Measurements from ENCODE around the gene PTAR1.
A peak's percentile ranks its signal among the peaks of the same experiment; 100 is the strongest.
"Not testable (repeated sequence)": the region's sequence is repeated elsewhere in the genome, so short reads cannot be mapped to it uniquely, and the experiment has no call there.

The PTAR1 gene

GRCh38 chr9:69759421-69760277 lies at the start of gene PTAR1:
Gene PTAR1, minus strand, starts transcription at chr9:69760011. Its CDS starts 73 bp downstream, at chr9:69759938.
- peak; percentile 47 for DNase-seq (ENCODE audit: low read depth)

- DNase-seq (ENCODE audit: low read depth) = no peak
Observed at GRCh38 chr9:69809304-69809863, 49.6 kb upstream of the PTAR1 start.

GRCh38 chr9:69806627-69807026 lies 46.8 kb upstream of the PTAR1 start:
- DNase-seq (ENCODE audit: low read depth) = no peak

- DNase-seq (ENCODE audit: low read depth) = no peak
Observed at GRCh38 chr9:69805962-69806515, 46.2 kb upstream of the PTAR1 start.

- DNase-seq (ENCODE audit: low read depth) = no peak
Observed at GRCh38 chr9:69801989-69802388, 42.2 kb upstream of the PTAR1 start.

GRCh38 chr9:69800027-69800426 lies 40.2 kb upstream of the PTAR1 start:
- DNase-seq (ENCODE audit: low read depth) = not testable (repeated sequence)

GRCh38 chr9:69799521-69799920 lies 39.7 kb upstream of the PTAR1 start:
- not testable (repeated sequence) for DNase-seq (ENCODE audit: low read depth)

- no peak for DNase-seq (ENCODE audit: low read depth)
Observed at GRCh38 chr9:69798744-69799143, 38.9 kb upstream of the PTAR1 start.

GRCh38 chr9:69797675-69798074 lies 37.9 kb upstream of the PTAR1 start:
- DNase-seq (ENCODE audit: low read depth) = no peak

GRCh38 chr9:69794356-69794755 lies 34.5 kb upstream of the PTAR1 start:
- DNase-seq (ENCODE audit: low read depth) = no peak

GRCh38 chr9:69785757-69786156 lies 25.9 kb upstream of the PTAR1 start:
- DNase-seq (ENCODE audit: low read depth) = no peak

- DNase-seq (ENCODE audit: low read depth) = no peak
Observed at GRCh38 chr9:69773258-69773657, 13.4 kb upstream of the PTAR1 start.

- DNase-seq (ENCODE audit: low read depth) = no peak
Observed at GRCh38 chr9:69771775-69772418, 12.1 kb upstream of the PTAR1 start.

- DNase-seq (ENCODE audit: low read depth) = no peak
Observed at GRCh38 chr9:69768716-69769115, 8.9 kb upstream of the PTAR1 start.

GRCh38 chr9:69768101-69768500 lies 8.3 kb upstream of the PTAR1 start:
- no peak for DNase-seq (ENCODE audit: low read depth)

GRCh38 chr9:69763862-69764261 lies 4.1 kb upstream of the PTAR1 start:
- DNase-seq (ENCODE audit: low read depth) = not testable (repeated sequence)

- no peak for DNase-seq (ENCODE audit: low read depth)
Observed at GRCh38 chr9:69762527-69762926, 2.7 kb upstream of the PTAR1 start.

- no peak for DNase-seq (ENCODE audit: low read depth)
Observed at GRCh38 chr9:69760278-69760610, 433 bp upstream of the PTAR1 start.

GRCh38 chr9:69759021-69759420 lies 790 bp downstream of the PTAR1 start:
- no peak for DNase-seq (ENCODE audit: low read depth)

GRCh38 chr9:69757996-69758675 lies 1.7 kb downstream of the PTAR1 start:
- DNase-seq (ENCODE audit: low read depth) = no peak

- DNase-seq (ENCODE audit: low read depth) = no peak
Observed at GRCh38 chr9:69755205-69755604, 4.6 kb downstream of the PTAR1 start.

GRCh38 chr9:69753830-69754229 lies 6.0 kb downstream of the PTAR1 start:
- DNase-seq (ENCODE audit: low read depth) = no peak
